ENCODE measurements around the gene MUC5B. TPM values are rescaled to one million over a fixed set of nuclear protein-coding genes. Genes with fewer than 3 reads are reported as not detected.

Gene MUC5B
- total and polyA plus RNA-seq, 2 donors (not counting 1 experiment from before 2014, with no cell fraction given), result not detected

DNA sequence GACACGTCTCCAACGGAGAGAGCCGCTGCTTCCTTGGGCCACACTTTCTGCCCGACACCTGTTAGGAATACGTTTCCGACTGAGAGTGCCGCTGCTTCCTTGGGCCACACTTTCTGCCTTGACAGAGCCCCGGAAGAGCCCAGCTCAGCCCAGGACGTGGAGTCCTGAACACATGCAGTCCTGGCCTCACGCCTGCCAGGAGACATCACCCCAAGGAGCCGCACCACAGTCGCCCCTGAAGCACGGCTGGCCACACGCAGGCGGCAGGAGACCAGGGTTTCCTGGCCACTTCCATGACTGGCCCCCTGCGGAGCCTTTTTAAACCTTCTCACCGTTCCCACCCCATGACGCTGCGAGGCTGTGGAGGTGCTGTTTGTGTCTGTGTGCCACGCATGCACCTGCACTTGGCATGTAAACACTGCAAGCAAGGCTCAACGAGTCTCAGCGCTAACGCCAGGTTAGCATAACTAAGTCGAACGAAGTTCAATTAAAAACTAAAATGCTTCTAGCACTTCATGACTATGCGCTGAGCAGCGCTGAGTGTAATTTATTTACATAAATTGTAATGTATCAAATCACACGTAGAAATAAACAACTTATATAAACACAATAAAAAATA lies 77.8 kb downstream of the MUC5B start:
- no peaks in the 10 kb centered on the region for H3K4me1 ChIP-seq (ENCODE audit: control insufficient read depth in 2 of 2, insufficient read depth in 2 of 2, low read length in 2 of 2)
- H3K27ac ChIP-seq (ENCODE audit: low read length in 2 of 2), result no peak overlapping the region
- Mint-ChIP-seq H3K27ac (no peak overlapping the region), H3K9me3 (ENCODE audit: insufficient read depth) (no peaks in the 10 kb centered on the region), H3K4me3 (no peak overlapping the region), H3K4me1 (peaks cover 19% of the 10 kb centered on the region), H3K27me3 (no peaks in the 10 kb centered on the region)
- H4K20me1 ChIP-seq (ENCODE audit: control insufficient read depth, insufficient read depth, low read length, poor library complexity, severe bottlenecking), result peaks cover 97% of the 10 kb centered on the region
- intact Hi-C loops (cut with micrococcal nuclease), result no loop called here
- no peak overlapping the region for H3K4me3 ChIP-seq (ENCODE audit: control extremely low read depth in 1 of 5, extremely low read depth in 1 of 5, insufficient read depth in 1 of 5, low read depth in 2 of 5, low read length in 4 of 5)
- DNase-seq (no peak), ATAC-seq (ENCODE audit: low read depth) (no peak)
- 98% methylated on average over 11 of the region's 28 CpGs for WGBS (ENCODE audit: insufficient coverage)
- TF ChIP-seq, protein P1, sequence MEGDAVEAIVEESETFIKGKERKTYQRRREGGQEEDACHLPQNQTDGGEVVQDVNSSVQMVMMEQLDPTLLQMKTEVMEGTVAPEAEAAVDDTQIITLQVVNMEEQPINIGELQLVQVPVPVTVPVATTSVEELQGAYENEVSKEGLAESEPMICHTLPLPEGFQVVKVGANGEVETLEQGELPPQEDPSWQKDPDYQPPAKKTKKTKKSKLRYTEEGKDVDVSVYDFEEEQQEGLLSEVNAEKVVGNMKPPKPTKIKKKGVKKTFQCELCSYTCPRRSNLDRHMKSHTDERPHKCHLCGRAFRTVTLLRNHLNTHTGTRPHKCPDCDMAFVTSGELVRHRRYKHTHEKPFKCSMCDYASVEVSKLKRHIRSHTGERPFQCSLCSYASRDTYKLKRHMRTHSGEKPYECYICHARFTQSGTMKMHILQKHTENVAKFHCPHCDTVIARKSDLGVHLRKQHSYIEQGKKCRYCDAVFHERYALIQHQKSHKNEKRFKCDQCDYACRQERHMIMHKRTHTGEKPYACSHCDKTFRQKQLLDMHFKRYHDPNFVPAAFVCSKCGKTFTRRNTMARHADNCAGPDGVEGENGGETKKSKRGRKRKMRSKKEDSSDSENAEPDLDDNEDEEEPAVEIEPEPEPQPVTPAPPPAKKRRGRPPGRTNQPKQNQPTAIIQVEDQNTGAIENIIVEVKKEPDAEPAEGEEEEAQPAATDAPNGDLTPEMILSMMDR (IDR thresholded peaks at IDR 0.05), result no peak
- TF ChIP-seq EZH2 (IDR thresholded peaks at IDR 0.05; ENCODE audit: borderline replicate concordance, insufficient read depth, low read depth, low read length, poor library complexity, severe bottlenecking), result no peak
- H3K79me2 ChIP-seq (ENCODE audit: control insufficient read depth, insufficient read depth, low read length), result peaks cover 97% of the 10 kb centered on the region
- ChIA-PET CTCF (interaction anchor here (1.4 kb wide), 1 partner anchor 214 kb away, joined by 3 read pairs; no protein-coding TSS in a partner anchor), POLR2A (no interaction called here)
- H3K4me2 ChIP-seq (replicated peaks; ENCODE audit: low read depth, low read length, poor library complexity, severe bottlenecking), result no peak overlapping the region
- H3K9me3 ChIP-seq (ENCODE audit: control extremely low read depth in 1 of 3, control insufficient read depth in 2 of 3, insufficient read depth in 1 of 3, low read length in 2 of 3), result no peaks in the 10 kb centered on the region
- H3K36me3 ChIP-seq (replicated peaks in 1 of 2; ENCODE audit: control extremely low read depth in 1 of 2, control insufficient read depth in 1 of 2, extremely low read depth in 1 of 2, insufficient read depth in 2 of 2, low read length in 1 of 2), result peaks cover 0 to 19% of the 10 kb centered on the region in 2 experiments
- H3K9ac ChIP-seq (ENCODE audit: low read length), result no peak overlapping the region
- H3K27me3 ChIP-seq (replicated peaks in 1 of 4; ENCODE audit: control extremely low read depth in 1 of 4, control insufficient read depth in 3 of 4, insufficient read depth in 4 of 4, low read length in 3 of 4), result no peaks in the 10 kb centered on the region
- H2AFZ ChIP-seq (ENCODE audit: insufficient read depth, low read depth, low read length, poor library complexity, severe bottlenecking), result no peak overlapping the region

DNA sequence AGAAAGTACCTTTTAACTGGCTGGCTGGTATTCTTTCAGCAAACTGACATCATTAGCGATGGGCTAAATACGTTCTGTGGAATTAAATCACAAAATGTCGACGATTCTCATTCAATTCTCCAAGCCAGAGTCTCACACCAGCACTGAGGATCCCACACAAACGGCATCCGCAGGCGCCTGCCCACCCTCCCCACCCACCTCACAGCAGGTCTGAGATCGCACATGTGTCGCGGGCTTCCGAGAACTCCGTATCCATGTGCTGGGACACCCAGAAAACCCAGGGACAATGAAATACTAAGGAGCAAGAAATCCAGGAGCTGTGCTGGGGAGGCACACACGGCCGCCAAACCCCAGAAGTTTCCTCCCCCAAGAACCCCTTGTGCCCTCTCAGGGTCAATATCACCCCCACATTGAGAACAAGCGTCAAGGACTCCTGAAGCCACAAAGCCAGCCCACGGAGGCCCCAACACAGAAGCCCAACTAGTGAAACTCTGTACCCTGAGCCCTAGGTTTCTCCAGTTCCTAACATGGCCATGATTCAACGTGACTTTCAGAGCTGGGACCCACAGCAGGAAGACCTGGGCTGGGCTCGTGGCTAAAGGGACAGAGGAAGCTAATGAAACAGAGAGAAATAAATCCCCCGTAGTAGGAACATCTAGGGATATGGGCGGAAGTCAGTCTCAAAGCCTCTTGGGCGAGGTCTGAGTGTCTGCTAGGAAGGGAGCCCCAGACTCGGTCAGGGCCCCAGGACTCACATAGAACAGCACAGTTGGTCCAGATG lies 78.5 kb downstream of the MUC5B start:
- H3K36me3 ChIP-seq (replicated peaks in 1 of 2; ENCODE audit: control extremely low read depth in 1 of 2, control insufficient read depth in 1 of 2, extremely low read depth in 1 of 2, insufficient read depth in 2 of 2, low read length in 1 of 2), result peaks cover 0 to 23% of the 10 kb centered on the region in 2 experiments
- WGBS (ENCODE audit: insufficient coverage), result 95% methylated on average over 20 of the region's 22 CpGs
- no peak overlapping the region for H3K27ac Mint-ChIP-seq
- H3K4me2 ChIP-seq (replicated peaks; ENCODE audit: low read depth, low read length, poor library complexity, severe bottlenecking), result no peak overlapping the region
- no peak overlapping the region for H3K27ac ChIP-seq (ENCODE audit: low read length in 2 of 2)
- no peaks in the 10 kb centered on the region for H3K9me3 ChIP-seq (ENCODE audit: control extremely low read depth in 1 of 3, control insufficient read depth in 2 of 3, insufficient read depth in 1 of 3, low read length in 2 of 3)
- CTCF ChIA-PET, result no interaction called here
- no peak overlapping the region for H3K4me3 Mint-ChIP-seq
- H4K20me1 ChIP-seq (ENCODE audit: control insufficient read depth, insufficient read depth, low read length, poor library complexity, severe bottlenecking), result peaks cover 97% of the 10 kb centered on the region
- intact Hi-C loops (cut with micrococcal nuclease), result no loop called here
- TF ChIP-seq EZH2 (IDR thresholded peaks at IDR 0.05; ENCODE audit: borderline replicate concordance, insufficient read depth, low read depth, low read length, poor library complexity, severe bottlenecking), result no peak
- TF ChIP-seq, protein P1 (IDR thresholded peaks at IDR 0.05), result no peak
- no peak overlapping the region for H3K4me3 ChIP-seq (ENCODE audit: control extremely low read depth in 1 of 5, extremely low read depth in 1 of 5, insufficient read depth in 1 of 5, low read depth in 2 of 5, low read length in 4 of 5)
- no peaks in the 10 kb centered on the region for H3K27me3 ChIP-seq (replicated peaks in 1 of 4; ENCODE audit: control extremely low read depth in 1 of 4, control insufficient read depth in 3 of 4, insufficient read depth in 4 of 4, low read length in 3 of 4)
- H3K79me2 ChIP-seq (ENCODE audit: control insufficient read depth, insufficient read depth, low read length), result peaks cover 97% of the 10 kb centered on the region
- H3K4me1 ChIP-seq (ENCODE audit: control insufficient read depth in 2 of 2, insufficient read depth in 2 of 2, low read length in 2 of 2), result peaks cover 0 to 3% of the 10 kb centered on the region in 2 donors
- no peak for ATAC-seq (ENCODE audit: low read depth)
- H3K9ac ChIP-seq (ENCODE audit: low read length), result no peak overlapping the region
- peaks cover 22% of the 10 kb centered on the region for H3K4me1 Mint-ChIP-seq
- POLR2A ChIA-PET, result no interaction called here
- DNase-seq, result no peak
- no peak overlapping the region for H2AFZ ChIP-seq (ENCODE audit: insufficient read depth, low read depth, low read length, poor library complexity, severe bottlenecking)
- no peaks in the 10 kb centered on the region for H3K27me3 Mint-ChIP-seq
- no peaks in the 10 kb centered on the region for H3K9me3 Mint-ChIP-seq (ENCODE audit: insufficient read depth)

All from B cell (primary cell).